CD4-positive, alpha-beta memory T cell (primary cell): ENCODE measurements around the gene TOR1AIP1. TPM values are rescaled to one million over a fixed set of nuclear protein-coding genes. Genes with fewer than 3 reads are reported as not detected.

Source experiments
- CTCF ChIA-PET: fragments of 350-600 bp; sonication (Branson Sonifier 250); formaldehyde crosslinking; loops from one replicate; lab custom pipeline; 2021; ENCODE audit warnings: inconsistent platforms; ENCODE audit not compliant: partially characterized antibody; lab: Charles Lee
- POLR2A ChIA-PET: fragments of 350-600 bp; sonication (Branson Sonifier 250); formaldehyde crosslinking; loops from one replicate; lab custom pipeline; 2021; ENCODE audit not compliant: partially characterized antibody; lab: Charles Lee
- DNase-seq, 5 donors: peaks; one replicate each; pipeline versions ENCODE4 v3.0.0 to v3.0.0-alpha.2; 2020 to 2022; ENCODE audit warnings: mixed read lengths in 1 of 5
- H3K27ac ChIP-seq: one replicate; pipeline ENCODE4 v1.7.0; 2013; ENCODE audit warnings: low read depth, low read length
- H3K27me3 ChIP-seq: 2 replicates; pipeline ENCODE4 v1.7.0; 2013; ENCODE audit warnings: mild to moderate bottlenecking, low read length, moderate library complexity; ENCODE audit not compliant: insufficient read depth
- H3K36me3 ChIP-seq: 2 replicates; pipeline ENCODE4 v1.7.0; 2013; ENCODE audit warnings: mild to moderate bottlenecking, low read length, moderate library complexity; ENCODE audit not compliant: insufficient read depth
- H3K4me1 ChIP-seq: 2 replicates; pipeline ENCODE4 v1.7.0; 2013; ENCODE audit warnings: mild to moderate bottlenecking, low read length, moderate library complexity; ENCODE audit not compliant: insufficient read depth
- H3K4me3 ChIP-seq, 2 donors: one replicate each; pipeline ENCODE4 v1.7.0; 2013; ENCODE audit warnings: low read length in 2 of 2, mild to moderate bottlenecking in 1 of 2
- H3K9me3 ChIP-seq, 2 donors: one replicate each; pipeline ENCODE4 v1.7.0; 2013; ENCODE audit warnings: low read length in 2 of 2, control low read depth in 1 of 2; ENCODE audit not compliant: control insufficient read depth in 1 of 2
- H3K27ac Mint-ChIP-seq, 7 donors: one replicate each; pipeline ENCODE4 v1.8.0; 2020 to 2021; ENCODE audit warnings: mixed read lengths in 7 of 7, mild to moderate bottlenecking in 6 of 7, inconsistent platforms in 3 of 7, moderate library complexity in 3 of 7
- H3K27me3 Mint-ChIP-seq, 2 donors: one replicate each; pipeline ENCODE4 v1.8.0; 2020 to 2021; ENCODE audit warnings: mixed read lengths in 2 of 2
- H3K36me3 Mint-ChIP-seq, 2 donors: one replicate each; pipeline ENCODE4 v1.8.0; 2020 to 2021; ENCODE audit warnings: mixed read lengths in 2 of 2, inconsistent platforms in 1 of 2, mild to moderate bottlenecking in 1 of 2
- H3K4me1 Mint-ChIP-seq, 4 donors: one replicate each; pipeline ENCODE4 v1.8.0; 2020 to 2021; ENCODE audit warnings: mixed read lengths in 4 of 4, mild to moderate bottlenecking in 1 of 4
- H3K4me3 Mint-ChIP-seq, 8 donors: one replicate each; pipeline ENCODE4 v1.8.0; 2020 to 2021; ENCODE audit warnings: mixed read lengths in 8 of 8, mild to moderate bottlenecking in 7 of 8, moderate library complexity in 6 of 8, inconsistent platforms in 3 of 8
- H3K9me3 Mint-ChIP-seq, 8 donors: one replicate each; pipeline ENCODE4 v1.8.0; 2020 to 2021; ENCODE audit warnings: mixed read lengths in 8 of 8, mild to moderate bottlenecking in 5 of 8, inconsistent platforms in 3 of 8, moderate library complexity in 1 of 8
- intact Hi-C: fragments of 100-400 bp; cut with micrococcal nuclease; formaldehyde crosslinking; loops from one replicate; pipeline ENCODE4 v1.15.1; 2023
- polyA plus RNA-seq, 2 donors: library from polyadenylated mRNA; unstranded; fragments of 300-500 nt; fragmentation: Illumina TruSeq; gene quantifications; one replicate each; pipeline ENCODE4 v1.2.3, GENCODE V29; 2021
- total RNA-seq, 2 experiments: library from RNA; stranded (reverse); gene quantifications; one replicate each; pipeline ENCODE4 v1.2.3, GENCODE V29; 2021

The TOR1AIP1 gene
- total and polyA plus RNA-seq, 4 experiments from 2014 or later = 53.8 to 90.6 (median 70.1) TPM

DNA sequence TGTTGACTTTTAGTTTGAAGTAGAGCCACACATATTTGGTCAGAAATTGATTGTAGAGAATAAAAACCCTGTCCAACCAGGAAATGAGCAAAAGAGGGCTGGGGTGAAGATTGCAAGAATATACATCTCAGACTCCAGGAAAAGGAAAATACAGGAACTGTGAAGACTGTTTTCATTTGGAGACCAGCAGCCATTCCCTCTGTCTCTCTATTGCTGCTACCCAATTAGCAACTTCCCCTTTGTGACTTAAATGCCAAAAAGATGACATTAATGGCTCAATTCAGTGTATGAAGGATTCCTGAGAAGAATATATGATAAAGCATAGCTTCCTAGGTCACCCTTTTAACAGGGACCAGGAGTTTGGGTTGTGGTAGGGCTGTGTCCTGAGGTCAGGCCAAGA is 40.9 kb downstream of the TOR1AIP1 start:
- peaks cover 15% of the 10 kb centered on the region for H3K36me3 ChIP-seq
- H3K27ac Mint-ChIP-seq = peak overlapping the region in 1 of 7 donors; percentile 2
- intact Hi-C loops = no loop called here
- no peaks in the 10 kb centered on the region for H3K9me3 ChIP-seq
- peaks cover 0 to 6% (median 6%) of the 10 kb centered on the region in 4 donors for H3K4me1 Mint-ChIP-seq
- ChIA-PET POLR2A (interaction anchor here (1.0 kb wide), 1 partner anchor 40 kb away, joined by 3 read pairs; no protein-coding TSS in a partner anchor), CTCF (no interaction called here)
- H3K36me3 Mint-ChIP-seq = peaks cover 26 to 28% of the 10 kb centered on the region in 2 donors
- H3K27me3 Mint-ChIP-seq = no peaks in the 10 kb centered on the region
- no peak overlapping the region for H3K4me3 Mint-ChIP-seq
- no peaks in the 10 kb centered on the region for H3K4me1 ChIP-seq
- no peak for DNase-seq
- no peak overlapping the region for H3K4me3 ChIP-seq
- no peak overlapping the region for H3K27ac ChIP-seq
- no peaks in the 10 kb centered on the region for H3K9me3 Mint-ChIP-seq
- no peaks in the 10 kb centered on the region for H3K27me3 ChIP-seq

DNA sequence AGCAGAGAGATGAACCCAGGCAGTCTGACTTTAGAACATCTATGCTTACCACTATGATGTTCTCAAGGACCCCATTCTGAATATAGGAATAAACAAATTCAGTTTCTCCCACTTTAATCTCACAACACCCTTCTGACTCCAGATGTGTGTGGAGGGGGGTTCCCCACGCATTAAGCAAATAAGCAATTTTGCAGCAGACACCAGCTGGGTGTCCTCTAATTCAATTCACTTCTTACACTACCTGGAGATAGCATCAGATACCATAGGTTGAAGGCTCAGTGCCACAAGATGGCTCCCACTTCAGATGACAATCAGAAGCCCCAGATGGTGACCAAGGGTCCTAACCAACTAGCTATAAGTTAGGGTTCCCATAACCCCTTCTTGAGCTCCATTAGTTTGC is 42.2 kb downstream of the TOR1AIP1 start:
- Mint-ChIP-seq H3K27ac (no peak overlapping the region), H3K27me3 (no peaks in the 10 kb centered on the region), H3K9me3 (no peaks in the 10 kb centered on the region), H3K4me1 (no peaks in the 10 kb centered on the region), H3K4me3 (no peak overlapping the region), H3K36me3 (peaks cover 17 to 18% of the 10 kb centered on the region in 2 donors)
- Histone ChIP-seq H3K4me1 (no peaks in the 10 kb centered on the region), H3K4me3 (no peak overlapping the region), H3K27ac (no peak overlapping the region), H3K9me3 (no peaks in the 10 kb centered on the region), H3K36me3 (peaks cover 7% of the 10 kb centered on the region), H3K27me3 (no peaks in the 10 kb centered on the region)
- intact Hi-C loops = no loop called here
- no peak for DNase-seq
- ChIA-PET POLR2A (no interaction called here), CTCF (no interaction called here)

DNA sequence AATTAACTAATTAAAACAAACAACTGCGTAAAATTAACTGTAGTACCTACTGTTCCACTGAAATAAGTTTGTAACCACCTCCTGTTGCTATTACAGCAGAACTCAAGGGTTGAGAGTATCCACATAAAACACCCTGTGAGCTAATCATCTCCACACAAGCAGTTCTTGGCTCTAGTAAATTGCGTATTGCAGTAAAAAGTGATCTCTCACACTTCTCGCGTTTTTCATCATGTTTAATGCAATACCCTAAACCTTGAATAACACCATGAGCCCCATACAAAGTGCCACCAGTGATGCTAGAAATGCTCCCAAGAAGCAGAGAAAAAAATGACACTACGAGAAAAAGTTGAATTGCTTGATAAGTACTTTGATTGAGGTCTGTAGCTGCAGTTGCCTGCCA is 43.2 kb downstream of the TOR1AIP1 start:
- Histone ChIP-seq H3K4me3 (no peak overlapping the region), H3K9me3 (no peaks in the 10 kb centered on the region), H3K27ac (no peak overlapping the region), H3K27me3 (no peaks in the 10 kb centered on the region), H3K36me3 (peaks cover 7% of the 10 kb centered on the region), H3K4me1 (no peaks in the 10 kb centered on the region)
- Mint-ChIP-seq H3K27ac (no peak overlapping the region), H3K4me3 (no peak overlapping the region), H3K27me3 (no peaks in the 10 kb centered on the region), H3K36me3 (peaks cover 11 to 12% of the 10 kb centered on the region in 2 donors), H3K4me1 (no peaks in the 10 kb centered on the region), H3K9me3 (no peaks in the 10 kb centered on the region)
- CTCF ChIA-PET = interaction anchor here (1.4 kb wide), 1 partner anchor 14 kb away, joined by 4 read pairs; no protein-coding TSS in a partner anchor
- POLR2A ChIA-PET = no interaction called here
- intact Hi-C loops = no loop called here
- no peak for DNase-seq

DNA sequence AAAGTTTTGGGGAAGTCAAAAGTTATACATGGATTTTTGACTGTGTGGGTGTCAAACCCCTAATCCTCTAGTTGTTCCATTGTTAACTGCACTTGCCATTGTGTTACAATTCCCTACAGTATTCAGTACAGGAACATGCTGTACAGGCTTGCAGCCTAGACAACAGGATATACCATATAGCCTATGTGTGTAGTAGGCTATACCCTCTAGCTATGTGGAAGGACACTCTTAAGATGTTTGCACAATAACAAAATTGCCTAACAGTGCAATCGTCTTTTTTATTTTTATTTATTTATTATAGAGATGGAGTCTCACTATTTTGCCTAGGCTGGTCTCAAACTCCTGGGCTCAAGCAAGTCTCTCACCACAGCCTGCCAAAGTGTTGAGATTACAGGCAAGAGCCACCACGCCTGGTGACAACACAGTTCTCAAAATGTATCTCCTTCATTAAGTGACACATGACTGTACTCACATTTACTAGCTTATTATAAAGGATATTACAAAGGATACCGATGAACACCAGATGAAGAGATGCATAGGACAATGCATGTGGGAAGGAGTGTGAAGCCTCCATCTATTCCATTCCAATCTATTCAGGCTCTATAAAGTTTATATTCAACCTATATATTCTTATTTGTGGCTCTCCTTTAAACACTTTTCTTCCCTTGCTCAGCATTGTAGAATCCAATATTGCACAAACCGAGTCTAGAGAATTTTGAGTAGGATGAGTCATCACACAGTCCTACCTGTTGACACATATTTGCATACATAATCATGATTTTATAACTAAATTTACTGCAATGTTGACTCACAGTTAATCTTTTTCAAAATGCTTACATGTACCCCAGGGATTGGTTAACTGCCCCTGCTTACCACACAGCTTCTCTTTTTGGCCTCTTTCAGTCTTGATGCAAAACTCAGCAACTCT is 44.1 kb downstream of the TOR1AIP1 start:
- DNase-seq = no peak
- H3K27me3 ChIP-seq = no peaks in the 10 kb centered on the region
- intact Hi-C loops = no loop called here
- ChIA-PET POLR2A (no interaction called here), CTCF (interaction anchor here (1.4 kb wide), 1 partner anchor 15 kb away, joined by 4 read pairs; no protein-coding TSS in a partner anchor)
- Mint-ChIP-seq H3K27me3 (no peaks in the 10 kb centered on the region), H3K27ac (no peak overlapping the region), H3K9me3 (no peaks in the 10 kb centered on the region), H3K4me3 (no peak overlapping the region), H3K36me3 (peaks cover 9 to 11% of the 10 kb centered on the region in 2 donors), H3K4me1 (no peaks in the 10 kb centered on the region)
- no peak overlapping the region for H3K27ac ChIP-seq
- H3K36me3 ChIP-seq = peaks cover 4% of the 10 kb centered on the region
- H3K4me1 ChIP-seq = no peaks in the 10 kb centered on the region
- no peaks in the 10 kb centered on the region for H3K9me3 ChIP-seq
- H3K4me3 ChIP-seq = no peak overlapping the region

DNA sequence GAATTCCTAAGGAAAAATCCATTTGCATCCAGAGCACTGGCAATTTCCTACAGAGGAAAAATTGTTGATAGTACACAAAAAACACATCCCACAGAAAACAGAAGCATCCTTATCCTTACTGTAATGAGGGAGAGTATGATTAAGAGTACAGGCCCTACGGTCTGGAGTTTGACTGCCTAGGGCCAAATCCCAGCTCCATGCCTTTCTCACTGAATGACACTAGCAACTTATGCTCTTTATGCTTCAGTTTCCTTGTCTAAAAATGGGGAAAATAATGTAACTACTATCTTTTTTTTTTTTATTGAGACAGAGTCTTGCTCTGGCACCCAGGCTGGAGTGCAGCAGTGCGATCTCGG is 44.7 kb downstream of the TOR1AIP1 start:
- H3K36me3 ChIP-seq = no peaks in the 10 kb centered on the region
- no peaks in the 10 kb centered on the region for H3K9me3 Mint-ChIP-seq
- H3K9me3 ChIP-seq = no peaks in the 10 kb centered on the region
- no peak overlapping the region for H3K27ac Mint-ChIP-seq
- H3K4me1 Mint-ChIP-seq = no peaks in the 10 kb centered on the region
- no peaks in the 10 kb centered on the region for H3K4me1 ChIP-seq
- no peaks in the 10 kb centered on the region for H3K27me3 ChIP-seq
- no peaks in the 10 kb centered on the region for H3K27me3 Mint-ChIP-seq
- H3K27ac ChIP-seq = no peak overlapping the region
- no peak for DNase-seq
- ChIA-PET POLR2A (no interaction called here), CTCF (no interaction called here)
- intact Hi-C loops = no loop called here
- no peak overlapping the region for H3K4me3 Mint-ChIP-seq
- no peak overlapping the region for H3K4me3 ChIP-seq
- peaks cover 2 to 8% of the 10 kb centered on the region in 2 donors for H3K36me3 Mint-ChIP-seq

DNA sequence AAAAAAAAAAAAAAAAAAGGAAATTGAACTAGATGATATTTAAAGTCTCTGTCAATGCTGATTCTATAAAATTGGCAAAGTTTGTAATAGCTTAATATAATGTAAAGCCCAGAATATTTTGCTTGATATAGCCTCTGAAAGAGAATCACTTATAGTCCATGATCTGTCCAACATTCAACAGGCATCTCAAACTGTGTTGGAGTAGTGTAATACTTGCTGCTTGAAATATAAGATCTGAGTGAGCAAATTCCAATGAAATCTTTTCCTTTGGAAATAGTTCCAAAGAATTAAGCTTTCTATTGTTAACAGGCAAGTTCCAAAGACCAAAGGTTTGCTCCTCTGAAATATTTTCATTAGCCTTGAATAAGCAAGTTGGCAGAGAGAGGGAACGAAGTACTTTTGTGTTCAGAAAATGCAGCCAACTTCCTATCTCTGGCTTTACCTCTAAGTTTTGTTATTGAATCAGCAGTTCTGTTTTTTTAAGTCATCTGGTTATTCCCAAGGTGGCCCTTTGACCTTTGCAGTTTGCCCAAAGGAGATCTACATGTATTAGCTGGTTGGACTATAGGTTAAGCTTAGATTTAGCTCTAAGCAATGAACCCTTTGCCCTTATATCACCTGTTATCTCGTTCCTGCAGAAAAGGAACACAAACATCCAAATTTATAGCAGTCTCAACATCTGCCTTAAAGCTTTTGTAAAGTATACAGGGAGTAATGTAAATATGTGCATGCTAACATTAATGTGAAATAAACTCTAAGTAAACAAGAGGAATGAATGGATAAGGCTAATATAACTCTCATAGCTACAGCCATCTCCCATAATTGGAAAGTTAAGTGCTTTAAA is 48.1 kb downstream of the TOR1AIP1 start:
- no peak for DNase-seq
- ChIA-PET CTCF (interaction anchor here (0.8 to 1.4 kb wide), 2 partner anchors 11 to 23 kb away, joined by 3 to 5 read pairs; no protein-coding TSS in a partner anchor), POLR2A (no interaction called here)
- Mint-ChIP-seq H3K9me3 (no peaks in the 10 kb centered on the region), H3K27me3 (peaks cover 0 to 2% of the 10 kb centered on the region in 2 donors), H3K27ac (no peak overlapping the region), H3K36me3 (no peaks in the 10 kb centered on the region), H3K4me1 (no peaks in the 10 kb centered on the region), H3K4me3 (no peak overlapping the region)
- no peak overlapping the region for H3K4me3 ChIP-seq
- intact Hi-C loops = no loop called here
- no peaks in the 10 kb centered on the region for H3K36me3 ChIP-seq
- no peaks in the 10 kb centered on the region for H3K9me3 ChIP-seq
- H3K27ac ChIP-seq = no peak overlapping the region
- no peaks in the 10 kb centered on the region for H3K4me1 ChIP-seq
- H3K27me3 ChIP-seq = no peaks in the 10 kb centered on the region

DNA sequence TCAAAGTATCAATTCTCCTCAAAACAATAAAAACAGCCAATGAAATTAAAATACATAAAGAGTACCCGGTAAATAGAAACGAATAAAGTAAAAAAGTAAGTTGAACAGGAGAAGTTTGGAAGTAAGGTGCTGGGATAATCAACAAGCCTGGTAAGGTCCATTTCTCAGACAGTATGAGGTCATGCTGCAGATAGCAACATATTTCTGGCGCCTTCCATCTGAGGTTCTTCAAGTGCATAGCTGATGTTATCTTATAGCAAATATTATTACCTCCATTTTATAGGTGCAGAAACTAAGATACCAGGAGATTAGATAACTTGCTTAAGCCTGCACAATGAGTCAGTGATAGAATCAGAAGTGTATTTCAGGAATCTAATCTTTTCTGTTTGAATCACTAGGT is 48.8 kb downstream of the TOR1AIP1 start:
- peaks cover 0 to 5% of the 10 kb centered on the region in 2 donors for H3K27me3 Mint-ChIP-seq
- no peak overlapping the region for H3K27ac ChIP-seq
- DNase-seq = no peak
- no peak overlapping the region for H3K4me3 Mint-ChIP-seq
- no peak overlapping the region for H3K4me3 ChIP-seq
- no peaks in the 10 kb centered on the region for H3K9me3 ChIP-seq
- no peaks in the 10 kb centered on the region for H3K4me1 ChIP-seq
- CTCF ChIA-PET = interaction anchor here (1.4 kb wide), 1 partner anchor 23 kb away, joined by 3 read pairs; no protein-coding TSS in a partner anchor
- H3K27ac Mint-ChIP-seq = no peak overlapping the region
- H3K4me1 Mint-ChIP-seq = no peaks in the 10 kb centered on the region
- no peaks in the 10 kb centered on the region for H3K36me3 Mint-ChIP-seq
- POLR2A ChIA-PET = no interaction called here
- no peaks in the 10 kb centered on the region for H3K9me3 Mint-ChIP-seq
- H3K27me3 ChIP-seq = no peaks in the 10 kb centered on the region
- intact Hi-C loops = no loop called here
- H3K36me3 ChIP-seq = no peaks in the 10 kb centered on the region
